KOPT-K1 (cell line): ENCODE results near the gene ZBTB33.

Experiments
- H3K27ac ChIP-seq: fragments of 200-600 bp; sonication (generic); 2 replicates; pipeline ENCODE4 v1.5.1; 2016; ENCODE audit warnings: antibody characterized with exemption, mild to moderate bottlenecking, low read depth, low read length; ENCODE audit not compliant: poor library complexity, severe bottlenecking
- H3K36me3 ChIP-seq: fragments of 200-600 bp; sonication (generic); 2 replicates; pipeline ENCODE4 v1.5.1; 2017; ENCODE audit warnings: antibody characterized with exemption, mild to moderate bottlenecking, low read length, moderate library complexity; ENCODE audit not compliant: insufficient read depth
- H3K9me3 ChIP-seq: fragments of 200-600 bp; sonication (generic); 2 replicates; pipeline ENCODE4 v1.5.1; 2017; ENCODE audit warnings: antibody characterized with exemption, low read length, mild to moderate bottlenecking; ENCODE audit not compliant: insufficient read depth, poor library complexity, severe bottlenecking

The ZBTB33 gene

GRCh38 chrX:120244395-120244734 is 6.2 kb upstream of the ZBTB33 start:
- peaks cover 6% of the 10 kb centered on the region; the same call in 1 of the 2 replicates for H3K36me3 ChIP-seq
- peak overlapping the region; percentile 71 for H3K27ac ChIP-seq
- H3K9me3 ChIP-seq, result no peaks in the 10 kb centered on the region

GRCh38 chrX:120244735-120245498 is 5.7 kb upstream of the ZBTB33 start:
- Histone ChIP-seq H3K27ac (peak overlapping the region; percentile 71), H3K36me3 (0 out of 2 replicates have a peak, but pooled peaks cover under 1% of the 10 kb centered on the region), H3K9me3 (no peaks in the 10 kb centered on the region)

- no peaks in the 10 kb centered on the region for H3K9me3 ChIP-seq
- H3K36me3 ChIP-seq, result peaks cover 37% of the 10 kb centered on the region
- H3K27ac ChIP-seq, result peak overlapping the region; percentile 89
These were observed 929 bp downstream of the ZBTB33 start for GRCh38 chrX:120251471-120252011.

GRCh38 chrX:120253784-120254183 is 3.2 kb downstream of the ZBTB33 start:
- H3K9me3 ChIP-seq, result no peaks in the 10 kb centered on the region
- H3K36me3 ChIP-seq, result peaks cover 54% of the 10 kb centered on the region
- H3K27ac ChIP-seq, result no peak overlapping the region

GRCh38 chrX:120260369-120260768 is 9.8 kb downstream of the ZBTB33 start:
- H3K9me3 ChIP-seq, result no peaks in the 10 kb centered on the region
- H3K36me3 ChIP-seq, result peaks cover 28% of the 10 kb centered on the region
- no peak overlapping the region for H3K27ac ChIP-seq

GRCh38 chrX:120262859-120263708 is 12.5 kb downstream of the ZBTB33 start:
- Histone ChIP-seq H3K27ac (no peak overlapping the region), H3K36me3 (peaks cover 5% of the 10 kb centered on the region), H3K9me3 (no peaks in the 10 kb centered on the region)

GRCh38 chrX:120264341-120264740 is 13.7 kb downstream of the ZBTB33 start:
- Histone ChIP-seq H3K36me3 (no peaks in the 10 kb centered on the region), H3K9me3 (no peaks in the 10 kb centered on the region), H3K27ac (no peak overlapping the region)

GRCh38 chrX:120269373-120270035 is 18.9 kb downstream of the ZBTB33 start:
- H3K27ac ChIP-seq, result no peak overlapping the region
- H3K9me3 ChIP-seq, result no peaks in the 10 kb centered on the region
- H3K36me3 ChIP-seq, result no peaks in the 10 kb centered on the region

- no peaks in the 10 kb centered on the region for H3K9me3 ChIP-seq
- H3K27ac ChIP-seq, result no peak overlapping the region
- H3K36me3 ChIP-seq, result no peaks in the 10 kb centered on the region
These were observed 20.0 kb downstream of the ZBTB33 start for GRCh38 chrX:120270567-120270966.

GRCh38 chrX:120271218-120271617 is 20.6 kb downstream of the ZBTB33 start:
- Histone ChIP-seq H3K27ac (no peak overlapping the region), H3K36me3 (no peaks in the 10 kb centered on the region), H3K9me3 (no peaks in the 10 kb centered on the region)

- Histone ChIP-seq H3K27ac (no peak overlapping the region), H3K9me3 (no peaks in the 10 kb centered on the region), H3K36me3 (no peaks in the 10 kb centered on the region)
These were observed 23.5 kb downstream of the ZBTB33 start for GRCh38 chrX:120274145-120274544.

GRCh38 chrX:120274958-120275357 is 24.3 kb downstream of the ZBTB33 start:
- Histone ChIP-seq H3K27ac (no peak overlapping the region), H3K9me3 (no peaks in the 10 kb centered on the region), H3K36me3 (no peaks in the 10 kb centered on the region)

- Histone ChIP-seq H3K36me3 (no peaks in the 10 kb centered on the region), H3K27ac (no peak overlapping the region), H3K9me3 (no peaks in the 10 kb centered on the region)
These were observed 30.5 kb downstream of the ZBTB33 start for GRCh38 chrX:120281021-120281624.

GRCh38 chrX:120281761-120282160 is 31.1 kb downstream of the ZBTB33 start:
- Histone ChIP-seq H3K9me3 (no peaks in the 10 kb centered on the region), H3K27ac (no peak overlapping the region), H3K36me3 (no peaks in the 10 kb centered on the region)

- Histone ChIP-seq H3K27ac (no peak overlapping the region), H3K9me3 (no peaks in the 10 kb centered on the region), H3K36me3 (no peaks in the 10 kb centered on the region)
These were observed 32.1 kb downstream of the ZBTB33 start for GRCh38 chrX:120282697-120283096.
